H1 (cell line): ENCODE results near the gene ACTR1B. TPM values are rescaled to one million over a fixed set of nuclear protein-coding genes. Genes with fewer than 3 reads are reported as not detected.

ENCODE experiments used
- EGR1 ChIP-seq: IDR thresholded peaks from 2 replicates; pipeline ENCODE4 v1.6.1; 2011; ENCODE audit warnings: low read depth, low read length, borderline replicate concordance
- polyA plus RNA-seq, 7 experiments: library from polyadenylated mRNA; depleted of rRNA in 3 of 7; stranded (reverse) in 5 of 7; unstranded in 2 of 7; fragments of >200 nt in 5 of 7; fragments of 200-250 nt in 2 of 7; gene quantifications; 1 replicate in 5 of 7; 2 replicates in 1 of 7; 4 replicates in 1 of 7; pipeline versions ENCODE4 v1.2.1 to v1.2.3, GENCODE V29; 2011 to 2013; ENCODE audit warnings: missing spikeins in 2 of 7, mixed read lengths in 2 of 7
- total RNA-seq: library from RNA; stranded (reverse); fragmentation: NEBNext Ultra II Directional; extraction: Animal tissue kit (Norgen Biotek cat#: 25700); gene quantifications from 2 replicates; pipeline ENCODE4 v1.2.1, GENCODE V29; 2021

ACTR1B gene
- total and polyA plus RNA-seq, 2 of the 8 experiments (the other 6 are each of a cell fraction or from before 2014, with no cell fraction given), result 40.7 to 56.0 TPM

DNA sequence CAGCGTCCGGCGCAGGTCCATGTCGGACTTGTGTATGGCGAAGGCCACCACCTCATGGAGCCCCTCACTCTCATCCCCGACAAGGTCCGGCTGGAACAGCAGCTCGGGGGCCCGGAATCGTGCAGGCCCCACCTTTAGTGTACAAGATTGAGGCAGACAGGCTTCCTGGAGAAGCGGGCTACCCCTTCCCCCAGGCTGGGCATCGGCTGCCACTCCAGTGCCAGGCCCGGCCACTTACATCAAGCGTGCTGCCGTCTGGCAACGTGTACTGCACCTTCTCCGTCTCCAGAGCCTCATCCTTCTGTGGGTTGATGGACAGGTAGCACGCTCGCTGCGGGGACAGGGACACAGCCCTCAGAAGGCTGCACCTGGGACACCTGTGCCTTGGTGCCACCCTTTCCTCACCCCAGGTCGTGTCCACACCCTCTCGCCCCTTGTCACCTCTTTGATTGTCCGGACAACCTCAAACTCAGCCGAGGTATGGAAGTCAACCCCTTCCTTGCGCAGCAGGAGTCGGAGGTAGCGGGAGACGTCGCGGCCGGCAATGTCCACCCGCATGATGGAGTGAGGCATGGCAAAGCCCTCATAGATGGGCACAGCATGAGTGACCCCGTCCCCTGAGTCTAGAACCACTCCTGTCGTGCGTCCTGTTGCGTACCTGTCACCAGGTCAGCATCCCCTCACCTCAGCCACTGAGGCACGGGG is 5.7 kb downstream of the ACTR1B start (continued):
- TF ChIP-seq EGR1, result no peak
